PC-9 (cell line): Measurements from ENCODE around the gene RAD18. TPM values are rescaled to one million over a fixed set of nuclear protein-coding genes. Genes with fewer than 3 reads are reported as not detected.

Experiments used
- BruUV-seq: library from RNA; stranded (reverse); fragments of 400-500 nt; replicated peaks from 2 replicates; lab custom pipeline; 2021; lab: Mats Ljungman, UMichigan
- CTCF ChIA-PET: fragments of 300-600 bp; sonication (Branson Sonifier 250); formaldehyde crosslinking; loops from one replicate; lab custom pipeline; 2022; ENCODE audit warnings: antibody characterized with exemption; lab: Charles Lee
- POLR2A ChIA-PET: fragments of 300-600 bp; sonication (Branson Sonifier 250); formaldehyde crosslinking; loops from one replicate; lab custom pipeline; 2022; ENCODE audit warnings: antibody characterized with exemption; ENCODE audit not compliant: unreplicated experiment; lab: Charles Lee
- DNase-seq, 2 experiments: peaks; one replicate each; pipeline versions ENCODE4 v3.0.0 to v3.0.0-alpha.2; 2015 to 2022; ENCODE audit warnings: mixed read lengths in 1 of 2
- H2AFZ ChIP-seq: fragments of 200-600 bp; sonication (generic); 2 replicates; pipeline ENCODE4 v1.8.1; 2017; ENCODE audit warnings: antibody characterized with exemption
- H3F3A ChIP-seq: fragments of 200-600 bp; sonication (generic); 2 replicates; pipeline ENCODE4 v1.8.1; 2017; ENCODE audit warnings: antibody characterized with exemption, mild to moderate bottlenecking, low read depth; ENCODE audit not compliant: insufficient read depth
- H3K27ac ChIP-seq: fragments of 200-600 bp; sonication (generic); 2 replicates; pipeline ENCODE4 v1.6.1; 2016; ENCODE audit warnings: mixed run types
- H3K27me3 ChIP-seq: fragments of 200-600 bp; sonication (generic); 2 replicates; pipeline ENCODE4 v1.6.1; 2016; ENCODE audit warnings: low read depth, mixed run types; ENCODE audit not compliant: insufficient read depth
- H3K36me3 ChIP-seq: fragments of 200-600 bp; sonication (generic); 2 replicates; pipeline ENCODE4 v1.6.1; 2016; ENCODE audit warnings: low read depth, mixed run types
- H3K4me1 ChIP-seq: fragments of 200-600 bp; sonication (generic); replicated peaks from 2 replicates; pipeline ENCODE4 v1.6.1; 2016; ENCODE audit warnings: mixed run types; ENCODE audit not compliant: insufficient read depth
- H3K4me2 ChIP-seq: fragments of 200-600 bp; sonication (generic); 2 replicates; pipeline ENCODE4 v1.6.1; 2017; ENCODE audit warnings: mixed run types
- H3K4me3 ChIP-seq: fragments of 200-600 bp; sonication (generic); 2 replicates; pipeline ENCODE4 v1.6.1; 2016; ENCODE audit warnings: mixed run types
- H3K79me2 ChIP-seq: fragments of 200-600 bp; sonication (generic); 2 replicates; pipeline ENCODE4 v1.6.1; 2017; ENCODE audit warnings: low read depth, mixed run types
- H3K9me2 ChIP-seq: fragments of 200-600 bp; sonication (generic); 2 replicates; pipeline ENCODE4 v1.8.1; 2017; ENCODE audit warnings: mild to moderate bottlenecking; ENCODE audit not compliant: insufficient read depth
- H3K9me3 ChIP-seq: fragments of 200-600 bp; sonication (generic); 2 replicates; pipeline ENCODE4 v1.8.1; 2016; ENCODE audit warnings: low read depth; ENCODE audit not compliant: insufficient read depth
- H4K20me1 ChIP-seq: fragments of 200-600 bp; sonication (generic); 2 replicates; pipeline ENCODE4 v1.8.1; 2017; ENCODE audit not compliant: insufficient read depth
- EZH2 ChIP-seq: fragments of 200-600 bp; sonication (generic); IDR thresholded peaks from 2 replicates; pipeline ENCODE4 v1.8.0; 2017; ENCODE audit warnings: antibody characterized with exemption, low read depth
- intact Hi-C: fragments of 100-400 bp; cut with micrococcal nuclease; formaldehyde crosslinking; loops from one replicate; pipeline ENCODE4 v1.10.0; 2022; ENCODE audit not compliant: unreplicated experiment
- total RNA-seq: library from RNA; stranded (reverse); gene quantifications from 2 replicates; pipeline ENCODE4 v1.2.3, GENCODE V29; 2021
- TF ChIP-seq, protein P1 (sequence below): fragments of 200-600 bp; sonication (generic); conservative IDR thresholded peaks from 2 replicates; pipeline ENCODE4 v1.6.1; 2017; ENCODE audit warnings: mixed run types, antibody characterized with exemption, mild to moderate bottlenecking, moderate library complexity

The RAD18 gene
- total RNA-seq, 1 experiment from 2014 or later: 29.1 TPM

DNA sequence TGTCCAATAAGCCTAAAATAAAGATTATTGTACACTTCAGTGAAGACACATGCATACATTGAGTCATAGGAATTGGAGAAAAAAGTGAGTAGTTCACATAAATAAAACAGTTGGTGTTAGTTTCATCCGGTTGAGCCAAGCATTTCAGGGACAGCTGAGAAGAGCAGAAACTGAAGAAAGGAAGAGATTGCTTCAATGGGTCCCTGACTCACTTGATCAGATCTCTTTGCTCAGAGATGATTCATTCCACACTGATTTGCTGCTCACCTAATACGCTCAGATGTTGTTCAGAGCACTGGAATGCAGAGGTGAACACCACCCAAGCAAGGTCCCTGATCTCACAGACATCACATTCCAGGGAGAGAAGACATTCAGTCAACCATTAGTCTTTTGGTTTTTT, 93.7 kb downstream of the RAD18 start:
- Histone ChIP-seq H3F3A (peaks cover 25% of the 10 kb centered on the region), H3K9me3 (no peaks in the 10 kb centered on the region), H3K4me3 (no peak overlapping the region), H3K4me1 (peaks cover 29% of the 10 kb centered on the region), H4K20me1 (no peaks in the 10 kb centered on the region), H3K79me2 (no peaks in the 10 kb centered on the region), H3K27ac (peak overlapping the region; percentile 94), H3K9me2 (no peaks in the 10 kb centered on the region), H2AFZ (no peak overlapping the region), H3K27me3 (no peaks in the 10 kb centered on the region), H3K36me3 (no peaks in the 10 kb centered on the region), H3K4me2 (peak overlapping the region; percentile 54)
- ChIA-PET POLR2A (interaction anchor here (0.5 kb wide), 1 partner anchor 24 kb away, joined by 5 read pairs; no protein-coding TSS in a partner anchor), CTCF (no interaction called here)
- TF ChIP-seq, protein P1, sequence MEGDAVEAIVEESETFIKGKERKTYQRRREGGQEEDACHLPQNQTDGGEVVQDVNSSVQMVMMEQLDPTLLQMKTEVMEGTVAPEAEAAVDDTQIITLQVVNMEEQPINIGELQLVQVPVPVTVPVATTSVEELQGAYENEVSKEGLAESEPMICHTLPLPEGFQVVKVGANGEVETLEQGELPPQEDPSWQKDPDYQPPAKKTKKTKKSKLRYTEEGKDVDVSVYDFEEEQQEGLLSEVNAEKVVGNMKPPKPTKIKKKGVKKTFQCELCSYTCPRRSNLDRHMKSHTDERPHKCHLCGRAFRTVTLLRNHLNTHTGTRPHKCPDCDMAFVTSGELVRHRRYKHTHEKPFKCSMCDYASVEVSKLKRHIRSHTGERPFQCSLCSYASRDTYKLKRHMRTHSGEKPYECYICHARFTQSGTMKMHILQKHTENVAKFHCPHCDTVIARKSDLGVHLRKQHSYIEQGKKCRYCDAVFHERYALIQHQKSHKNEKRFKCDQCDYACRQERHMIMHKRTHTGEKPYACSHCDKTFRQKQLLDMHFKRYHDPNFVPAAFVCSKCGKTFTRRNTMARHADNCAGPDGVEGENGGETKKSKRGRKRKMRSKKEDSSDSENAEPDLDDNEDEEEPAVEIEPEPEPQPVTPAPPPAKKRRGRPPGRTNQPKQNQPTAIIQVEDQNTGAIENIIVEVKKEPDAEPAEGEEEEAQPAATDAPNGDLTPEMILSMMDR: no peak
- no peak for TF ChIP-seq EZH2
- peak; percentile 70 to 98 for DNase-seq
- no TSS peak for BruUV-seq
- intact Hi-C loops: loop anchor here (1.0 to 10.0 kb wide), 6 partner anchors 18 to 240 kb away; partner anchors contain the start of gene RAD18

DNA sequence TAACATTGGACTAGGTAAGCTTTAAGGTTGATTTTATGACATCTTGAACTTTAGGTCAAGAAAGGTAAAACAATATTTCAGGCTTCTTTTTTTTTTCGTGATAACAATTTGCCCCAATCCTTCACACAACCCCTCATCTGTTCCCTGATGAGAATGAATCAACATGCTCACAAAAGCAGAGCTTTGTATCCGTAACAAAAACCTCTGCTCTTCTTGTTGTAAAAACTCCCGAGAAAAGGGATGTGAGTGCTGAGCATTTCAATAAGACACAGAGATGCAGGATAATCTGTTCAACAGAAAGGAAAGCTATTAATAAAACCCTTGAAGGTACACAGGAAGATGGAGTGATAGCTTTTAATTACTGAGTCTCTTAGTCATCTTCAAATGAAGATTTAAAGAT, 94.3 kb downstream of the RAD18 start:
- Histone ChIP-seq H3K79me2 (no peaks in the 10 kb centered on the region), H3K4me2 (peak overlapping the region; percentile 54), H3K4me3 (no peak overlapping the region), H3K27ac (peak overlapping the region; percentile 94), H3F3A (peaks cover 22% of the 10 kb centered on the region), H3K27me3 (no peaks in the 10 kb centered on the region), H3K36me3 (no peaks in the 10 kb centered on the region), H3K4me1 (peaks cover 23% of the 10 kb centered on the region), H2AFZ (0 out of 2 replicates have a peak overlapping the region, but pooled peaks have one; percentile 1), H3K9me3 (no peaks in the 10 kb centered on the region), H4K20me1 (no peaks in the 10 kb centered on the region), H3K9me2 (no peaks in the 10 kb centered on the region)
- BruUV-seq: TSS peak; percentile 52
- TF ChIP-seq EZH2: no peak
- TF ChIP-seq, protein P1: no peak
- ChIA-PET POLR2A (interaction anchor here (0.5 to 0.6 kb wide), 2 partner anchors 9 to 23 kb away, joined by 4 to 5 read pairs; no protein-coding TSS in a partner anchor), CTCF (interaction anchor here (0.7 kb wide), 1 partner anchor 17 kb away, joined by 3 read pairs; no protein-coding TSS in a partner anchor)
- no peak for DNase-seq
- intact Hi-C loops: loop anchor here (1.0 to 5.0 kb wide), 5 partner anchors 18 to 240 kb away; partner anchors contain the start of gene RAD18

DNA sequence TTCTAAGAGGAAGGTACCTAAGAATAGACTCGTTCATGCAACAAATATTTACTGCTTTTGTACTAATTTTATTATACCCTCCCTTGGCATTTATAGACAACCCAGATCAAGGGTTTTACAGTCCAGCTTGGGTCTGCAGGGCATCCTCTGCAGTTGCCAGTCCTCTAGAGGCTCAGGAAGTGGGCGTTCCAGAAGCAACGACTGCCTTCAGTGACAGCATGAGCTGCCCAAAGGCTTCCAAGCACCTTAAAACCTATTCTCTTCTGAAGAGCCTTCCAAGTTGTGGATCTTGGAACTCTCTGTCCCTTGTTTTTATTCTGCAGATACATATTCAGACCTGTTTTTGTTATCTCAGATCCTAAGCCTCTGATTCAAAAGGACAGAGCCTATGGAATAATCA, 95.6 kb downstream of the RAD18 start:
- no TSS peak for BruUV-seq
- Histone ChIP-seq H3K27ac (no peak overlapping the region), H3K4me2 (no peak overlapping the region), H3F3A (peaks cover 22% of the 10 kb centered on the region), H3K36me3 (no peaks in the 10 kb centered on the region), H3K27me3 (no peaks in the 10 kb centered on the region), H3K4me1 (peaks cover 22% of the 10 kb centered on the region), H3K9me3 (no peaks in the 10 kb centered on the region), H3K4me3 (no peak overlapping the region), H3K9me2 (no peaks in the 10 kb centered on the region), H4K20me1 (no peaks in the 10 kb centered on the region), H2AFZ (no peak overlapping the region), H3K79me2 (no peaks in the 10 kb centered on the region)
- ChIA-PET CTCF (no interaction called here), POLR2A (no interaction called here)
- no peak for DNase-seq
- intact Hi-C loops: loop anchor here (2.0 to 5.0 kb wide), 2 partner anchors 69 to 95 kb away; partner anchors contain the start of gene RAD18
- no peak for TF ChIP-seq EZH2
- TF ChIP-seq, protein P1: no peak
